HG03064 (cell line): ENCODE results near the gene ZBTB1.
"Not testable (repeated sequence)": the region's sequence is repeated elsewhere in the genome, so short reads cannot be mapped to it uniquely, and the experiment has no call there.

Experiments
- ATAC-seq: cut with Tn5 transposase; IDR thresholded peaks from one replicate; pipeline ENCODE4 v1.9.1; 2021; ENCODE audit warnings: low read depth; ENCODE audit not compliant: unreplicated experiment

ZBTB1 gene

GRCh38 chr14:64496764-64497163 lies 7.8 kb upstream of the ZBTB1 start:
- no peak for ATAC-seq

GRCh38 chr14:64500088-64500487 lies 4.5 kb upstream of the ZBTB1 start:
- ATAC-seq, result no peak

GRCh38 chr14:64501411-64502171 lies 3.0 kb upstream of the ZBTB1 start:
- no peak for ATAC-seq

GRCh38 chr14:64502456-64502855 lies 2.1 kb upstream of the ZBTB1 start:
- no peak for ATAC-seq

- ATAC-seq, result peak; percentile 1
Observed at GRCh38 chr14:64502887-64503433, 1.6 kb upstream of the ZBTB1 start.

- ATAC-seq, result peak; percentile 56
Observed at GRCh38 chr14:64503434-64504309, 898 bp upstream of the ZBTB1 start, which contains the start of gene ZBTB25. TSS of gene ZBTB25 (minus strand) at chr14:64503838. CDS start at chr14:64490533, 13,305 bp downstream.

GRCh38 chr14:64504897-64505794 lies 576 bp downstream of the ZBTB1 start:
- ATAC-seq, result no peak

- ATAC-seq, result no peak
Observed at GRCh38 chr14:64506721-64507120, 2.2 kb downstream of the ZBTB1 start.

- no peak for ATAC-seq
Observed at GRCh38 chr14:64507376-64508156, 3.0 kb downstream of the ZBTB1 start.

- ATAC-seq, result no peak
Observed at GRCh38 chr14:64508215-64508776, 3.7 kb downstream of the ZBTB1 start.

- ATAC-seq, result no peak
Observed at GRCh38 chr14:64509036-64509435, 4.5 kb downstream of the ZBTB1 start.

- ATAC-seq, result no peak
Observed at GRCh38 chr14:64510825-64511671, 6.5 kb downstream of the ZBTB1 start.

- no peak for ATAC-seq
Observed at GRCh38 chr14:64513271-64513670, 8.7 kb downstream of the ZBTB1 start.

- no peak for ATAC-seq
Observed at GRCh38 chr14:64515053-64515452, 10.5 kb downstream of the ZBTB1 start.

GRCh38 chr14:64516969-64517368 lies 12.4 kb downstream of the ZBTB1 start:
- no peak for ATAC-seq

- not testable (repeated sequence) for ATAC-seq
Observed at GRCh38 chr14:64517667-64518066, 13.1 kb downstream of the ZBTB1 start.

GRCh38 chr14:64518229-64518628 lies 13.7 kb downstream of the ZBTB1 start:
- no peak for ATAC-seq

- ATAC-seq, result no peak
Observed at GRCh38 chr14:64520699-64521098, 16.1 kb downstream of the ZBTB1 start.
